Measurements from ENCODE around the gene TBCD.

Gene TBCD

GRCh38 chr17:82932518-82933310 lies 180.8 kb downstream of the TBCD start:
- no peak for TF ChIP-seq CTCF (IDR thresholded peaks at IDR 0.05; ENCODE audit: extremely low read depth, insufficient read depth, missing control alignments)
- in situ Hi-C loops (cut with MboI; ENCODE audit: low pct_unique_long_range_greater_than_20kb, low sequenced_read_pairs, unreplicated experiment): no loop called here

GRCh38 chr17:82933911-82934310 lies 182.0 kb downstream of the TBCD start:
- in situ Hi-C loops (cut with MboI; ENCODE audit: low pct_unique_long_range_greater_than_20kb, low sequenced_read_pairs, unreplicated experiment): no loop called here
- no peak for TF ChIP-seq CTCF (IDR thresholded peaks at IDR 0.05; ENCODE audit: extremely low read depth, insufficient read depth, missing control alignments)
- no peak for DNase-seq (ENCODE audit: low spot score)

More at GRCh38 chr17:82932518-82933310, 180.8 kb downstream of the TBCD start:
- no peak for DNase-seq (ENCODE audit: low spot score)

GRCh38 chr17:82935966-82936767 lies 184.3 kb downstream of the TBCD start:
- no peak for DNase-seq (ENCODE audit: low spot score)
- in situ Hi-C loops (cut with MboI; ENCODE audit: low pct_unique_long_range_greater_than_20kb, low sequenced_read_pairs, unreplicated experiment): no loop called here
- TF ChIP-seq CTCF (IDR thresholded peaks at IDR 0.05; ENCODE audit: extremely low read depth, insufficient read depth, missing control alignments): no peak

- in situ Hi-C loops (cut with MboI; ENCODE audit: low pct_unique_long_range_greater_than_20kb, low sequenced_read_pairs, unreplicated experiment): no loop called here
- no peak for TF ChIP-seq CTCF (IDR thresholded peaks at IDR 0.05; ENCODE audit: extremely low read depth, insufficient read depth, missing control alignments)
- no peak for DNase-seq (ENCODE audit: low spot score)
Observed at GRCh38 chr17:82936768-82937171, 184.9 kb downstream of the TBCD start.

- TF ChIP-seq CTCF (IDR thresholded peaks at IDR 0.05; ENCODE audit: extremely low read depth, insufficient read depth, missing control alignments): no peak
- no peak for DNase-seq (ENCODE audit: low spot score)
- in situ Hi-C loops (cut with MboI; ENCODE audit: low pct_unique_long_range_greater_than_20kb, low sequenced_read_pairs, unreplicated experiment): no loop called here
Observed at GRCh38 chr17:82937411-82938371, 185.8 kb downstream of the TBCD start.

GRCh38 chr17:82938486-82938872 lies 186.6 kb downstream of the TBCD start:
- no peak for DNase-seq (ENCODE audit: low spot score)
- no peak for TF ChIP-seq CTCF (IDR thresholded peaks at IDR 0.05; ENCODE audit: extremely low read depth, insufficient read depth, missing control alignments)
- in situ Hi-C loops (cut with MboI; ENCODE audit: low pct_unique_long_range_greater_than_20kb, low sequenced_read_pairs, unreplicated experiment): no loop called here

Data from GM13977 (cell line).